Upper lobe of right lung (tissue), 1 donor: ENCODE measurements around the gene ZSCAN1. TPM values are rescaled to one million over a fixed set of nuclear protein-coding genes. Genes with fewer than 3 reads are reported as not detected.

ENCODE experiments used
- ATAC-seq: fragments of 200-7000 bp; cut with Tn5 transposase; one replicate; pipeline ENCODE4 v1.9.1; 2020; ENCODE audit warnings: mild to moderate bottlenecking, moderate library complexity
- DNase-seq: peaks from one replicate; pipeline ENCODE4 v3.0.0-alpha.2; 2020
- H3K27ac ChIP-seq: fragments of 200-600 bp; one replicate; pipeline ENCODE4 v1.8.0; 2022
- H3K27me3 ChIP-seq: fragments of 200-600 bp; one replicate; pipeline ENCODE4 v1.8.0; 2022; ENCODE audit warnings: mild to moderate bottlenecking
- H3K36me3 ChIP-seq: fragments of 200-600 bp; one replicate; pipeline ENCODE4 v1.8.0; 2022
- H3K4me1 ChIP-seq: fragments of 200-600 bp; one replicate; pipeline ENCODE4 v1.8.0; 2022
- H3K4me3 ChIP-seq: fragments of 200-600 bp; one replicate; pipeline ENCODE4 v1.8.0; 2022; ENCODE audit warnings: mild to moderate bottlenecking
- H3K9me3 ChIP-seq: fragments of 200-600 bp; one replicate; pipeline ENCODE4 v1.8.0; 2022
- intact Hi-C: fragments of 100-400 bp; cut with DNase I; formaldehyde crosslinking; loops from one replicate; pipeline ENCODE4 v1.11.0; 2022
- total RNA-seq: library from RNA; stranded (reverse); fragmentation: NEBNext Ultra II Directional; extraction: Animal tissue kit (Norgen Biotek cat#: 25700); gene quantifications from one replicate; pipeline ENCODE4 v1.2.1, GENCODE V29; 2021
- TF ChIP-seq, protein P1 (sequence below): fragments of 200-600 bp; IDR thresholded peaks from one replicate; pipeline ENCODE4 v1.8.0; 2022; ENCODE audit warnings: antibody characterized with exemption
- donor health status: DM: no; HTN: yes; CAD: no; lungs with severe emphysema.

The ZSCAN1 gene
- total RNA-seq, 1 donor from 2014 or later, result not detected

DNA sequence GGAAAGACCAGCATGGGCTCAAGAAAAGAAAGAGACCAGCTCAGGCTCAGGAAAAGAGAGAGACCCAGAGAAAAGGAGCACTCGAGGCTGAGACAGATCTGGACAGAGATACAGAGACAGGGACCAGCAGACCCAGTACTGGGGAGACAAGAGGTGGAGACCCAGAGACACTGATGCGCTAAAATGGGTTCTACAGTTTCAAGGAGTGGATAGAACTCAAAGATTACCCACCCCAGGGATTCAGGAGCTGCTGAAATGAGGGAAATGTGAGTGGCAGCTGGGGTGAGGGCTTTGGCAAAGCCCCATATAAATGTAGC is 64.8 kb downstream of the ZSCAN1 start:
- ATAC-seq (no peak), DNase-seq (no peak)
- H3K9me3 ChIP-seq, result peaks cover 10% of the 10 kb centered on the region

More for the DNA sequence above, 64.8 kb downstream of the ZSCAN1 start:
- no peaks in the 10 kb centered on the region for H3K27me3 ChIP-seq
- peaks cover 5% of the 10 kb centered on the region for H3K4me1 ChIP-seq
- intact Hi-C loops, result no loop called here
- H3K4me3 ChIP-seq, result peak overlapping the region; percentile 83
- TF ChIP-seq, protein P1, sequence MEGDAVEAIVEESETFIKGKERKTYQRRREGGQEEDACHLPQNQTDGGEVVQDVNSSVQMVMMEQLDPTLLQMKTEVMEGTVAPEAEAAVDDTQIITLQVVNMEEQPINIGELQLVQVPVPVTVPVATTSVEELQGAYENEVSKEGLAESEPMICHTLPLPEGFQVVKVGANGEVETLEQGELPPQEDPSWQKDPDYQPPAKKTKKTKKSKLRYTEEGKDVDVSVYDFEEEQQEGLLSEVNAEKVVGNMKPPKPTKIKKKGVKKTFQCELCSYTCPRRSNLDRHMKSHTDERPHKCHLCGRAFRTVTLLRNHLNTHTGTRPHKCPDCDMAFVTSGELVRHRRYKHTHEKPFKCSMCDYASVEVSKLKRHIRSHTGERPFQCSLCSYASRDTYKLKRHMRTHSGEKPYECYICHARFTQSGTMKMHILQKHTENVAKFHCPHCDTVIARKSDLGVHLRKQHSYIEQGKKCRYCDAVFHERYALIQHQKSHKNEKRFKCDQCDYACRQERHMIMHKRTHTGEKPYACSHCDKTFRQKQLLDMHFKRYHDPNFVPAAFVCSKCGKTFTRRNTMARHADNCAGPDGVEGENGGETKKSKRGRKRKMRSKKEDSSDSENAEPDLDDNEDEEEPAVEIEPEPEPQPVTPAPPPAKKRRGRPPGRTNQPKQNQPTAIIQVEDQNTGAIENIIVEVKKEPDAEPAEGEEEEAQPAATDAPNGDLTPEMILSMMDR, result no peak
- peak overlapping the region; percentile 99 for H3K27ac ChIP-seq
- H3K36me3 ChIP-seq, result no peaks in the 10 kb centered on the region

Other genes starting within 250 kb of the ZSCAN1 start
- 10.9 TPM for gene ZNF552, start 219.1 kb upstream of the ZSCAN1 start, total RNA-seq
- gene ZNF587B, start 203.7 kb upstream of the ZSCAN1 start, total RNA-seq, result 12.2 TPM
- gene ZNF587, start 184.2 kb upstream of the ZSCAN1 start, total RNA-seq, result 27.3 TPM
- 12.3 TPM for gene ZNF814, start 145.0 kb upstream of the ZSCAN1 start, total RNA-seq
- gene ZNF417, start 117.4 kb upstream of the ZSCAN1 start, total RNA-seq, result 17.7 TPM
- 5.0 TPM for gene ZNF418, start 98.6 kb upstream of the ZSCAN1 start, total RNA-seq
- gene ZNF256, start 86.3 kb upstream of the ZSCAN1 start, total RNA-seq, result 5.8 TPM
- gene C19orf18, start 59.5 kb upstream of the ZSCAN1 start, total RNA-seq, result 0.90 TPM
- 15.4 TPM for gene ZNF606, start 31.2 kb upstream of the ZSCAN1 start, total RNA-seq
- gene ZNF135, start 25.3 kb downstream of the ZSCAN1 start, total RNA-seq, result 4.1 TPM
- 47.3 TPM for gene ZSCAN18, start 64.2 kb downstream of the ZSCAN1 start, total RNA-seq
- gene ZNF329, start 116.8 kb downstream of the ZSCAN1 start, total RNA-seq, result 7.4 TPM
- gene ZNF274, start 149.0 kb downstream of the ZSCAN1 start, total RNA-seq, result 31.9 TPM
- gene ZNF544, start 194.9 kb downstream of the ZSCAN1 start, total RNA-seq, result 27.0 TPM
- 6.0 TPM for gene ZNF8, start 244.9 kb downstream of the ZSCAN1 start, total RNA-seq